GM23338 (cell line): ENCODE data around the gene PXMP2. TPM values are rescaled to one million over a fixed set of nuclear protein-coding genes. Genes with fewer than 3 reads are reported as not detected.

Experiments
- ATAC-seq: fragments of 200-7000 bp; cut with Tn5 transposase; 3 replicates; pipeline ENCODE4 v1.9.1; 2020
- DNase-seq: peaks from one replicate; pipeline ENCODE4 v3.0.0-alpha.2; 2015; ENCODE audit warnings: low spot score
- H2AFZ ChIP-seq: fragments of 200-600 bp; sonication (generic); 2 replicates; pipeline ENCODE4 v1.8.0; 2016; ENCODE audit warnings: antibody characterized with exemption, mild to moderate bottlenecking, moderate library complexity
- H3F3A ChIP-seq: fragments of 200-600 bp; sonication (generic); replicated peaks from 2 replicates; pipeline ENCODE4 v1.8.0; 2017; ENCODE audit warnings: antibody characterized with exemption, mixed run types, low read depth
- H3K27ac ChIP-seq: fragments of 200-600 bp; sonication (generic); 2 replicates; pipeline ENCODE4 v1.6.1; 2016; ENCODE audit warnings: low read depth
- H3K27me3 ChIP-seq: fragments of 200-600 bp; sonication (generic); 2 replicates; pipeline ENCODE4 v1.8.0; 2016; ENCODE audit warnings: mild to moderate bottlenecking, mixed run types, moderate library complexity; ENCODE audit not compliant: insufficient read depth
- H3K36me3 ChIP-seq: fragments of 200-600 bp; sonication (generic); 2 replicates; pipeline ENCODE4 v1.8.0; 2016; ENCODE audit warnings: mild to moderate bottlenecking; ENCODE audit not compliant: insufficient read depth
- H3K4me1 ChIP-seq: fragments of 200-600 bp; sonication (generic); 2 replicates; pipeline ENCODE4 v1.8.0; 2016; ENCODE audit warnings: mild to moderate bottlenecking, moderate library complexity; ENCODE audit not compliant: insufficient read depth
- H3K4me2 ChIP-seq: fragments of 200-600 bp; sonication (generic); 2 replicates; pipeline ENCODE4 v1.7.1; 2017; ENCODE audit warnings: mixed run types
- H3K4me3 ChIP-seq: fragments of 200-600 bp; sonication (generic); 2 replicates; pipeline ENCODE4 v1.6.1; 2016; ENCODE audit warnings: mixed run types
- H3K79me2 ChIP-seq: fragments of 200-600 bp; sonication (generic); replicated peaks from 2 replicates; pipeline ENCODE4 v1.8.0; 2017; ENCODE audit warnings: mild to moderate bottlenecking; ENCODE audit not compliant: insufficient read depth
- H3K9me2 ChIP-seq: fragments of 200-600 bp; sonication (generic); 2 replicates; pipeline ENCODE4 v1.8.0; 2017; ENCODE audit not compliant: insufficient read depth
- H4K20me1 ChIP-seq: fragments of 200-600 bp; sonication (generic); replicated peaks from 2 replicates; pipeline ENCODE4 v1.8.0; 2017; ENCODE audit warnings: mild to moderate bottlenecking; ENCODE audit not compliant: insufficient read depth
- H3K27ac Mint-ChIP-seq: 2 replicates; pipeline ENCODE4 v1.8.0; 2020; ENCODE audit warnings: inconsistent platforms, mild to moderate bottlenecking, moderate library complexity, mixed read lengths
- H3K27me3 Mint-ChIP-seq: 3 replicates; pipeline ENCODE4 v1.8.0; 2022; ENCODE audit warnings: low read depth, mild to moderate bottlenecking, moderate library complexity, mixed read lengths, inconsistent platforms; ENCODE audit not compliant: insufficient read depth, poor library complexity
- H3K36me3 Mint-ChIP-seq: 3 replicates; pipeline ENCODE4 v1.8.0; 2021; ENCODE audit warnings: low read depth, mild to moderate bottlenecking, inconsistent platforms, moderate library complexity, mixed read lengths
- H3K4me1 Mint-ChIP-seq: 3 replicates; pipeline ENCODE4 v1.8.0; 2020; ENCODE audit warnings: mild to moderate bottlenecking, inconsistent platforms, mixed read lengths
- H3K4me3 Mint-ChIP-seq: 3 replicates; pipeline ENCODE4 v1.8.0; 2021; ENCODE audit warnings: moderate library complexity, mild to moderate bottlenecking, inconsistent platforms, mixed read lengths
- H3K9me3 Mint-ChIP-seq: 3 replicates; pipeline ENCODE4 v1.8.0; 2020; ENCODE audit warnings: moderate library complexity, mild to moderate bottlenecking, inconsistent platforms, mixed read lengths
- CREB1 ChIP-seq: fragments of 250-450 bp; sonication (Bioruptor Pico); IDR thresholded peaks from 2 replicates; pipeline ENCODE4 v1.5.0; 2020; ENCODE audit warnings: low read depth, mild to moderate bottlenecking, moderate library complexity
- CTCF ChIP-seq, 2 experiments: fragments of 200-600 bp in 1 of 2; sonication (generic) in 1 of 2; conservative IDR thresholded peaks; 2 replicates each; pipeline versions ENCODE4 v1.5.1 to v1.6.1; 2016 to 2017; ENCODE audit warnings: antibody characterized with exemption in 2 of 2, low read depth in 2 of 2, mild to moderate bottlenecking in 2 of 2, moderate library complexity in 1 of 2
- ETS1 ChIP-seq: IDR thresholded peaks from 2 replicates; pipeline ENCODE4 v1.6.1; 2016; ENCODE audit warnings: antibody characterized with exemption
- EZH2phosphoT487 ChIP-seq: fragments of 200-600 bp; sonication (generic); IDR thresholded peaks from one replicate; pipeline ENCODE4 v1.8.1; 2018; ENCODE audit warnings: antibody characterized with exemption; ENCODE audit not compliant: unreplicated experiment
- NANOG ChIP-seq: IDR thresholded peaks from 2 replicates; pipeline ENCODE4 v1.6.1; 2016; ENCODE audit warnings: antibody characterized with exemption, borderline replicate concordance
- POLR2AphosphoS5 ChIP-seq: IDR thresholded peaks from 2 replicates; pipeline ENCODE4 v1.6.1; 2016; ENCODE audit warnings: antibody characterized with exemption, low read depth
- ZNF114 ChIP-seq: fragments of 250-450 bp; sonication (Bioruptor Pico); IDR thresholded peaks from 2 replicates; pipeline ENCODE4 v1.5.0; 2020; ENCODE audit warnings: mild to moderate bottlenecking, moderate library complexity
- ZNF331 ChIP-seq: fragments of 250-450 bp; sonication (Bioruptor Pico); IDR thresholded peaks from 2 replicates; pipeline ENCODE4 v1.5.0; 2020; ENCODE audit warnings: low read depth, mild to moderate bottlenecking, moderate library complexity
- polyA plus RNA-seq: library from polyadenylated mRNA; unstranded; fragments of >200 nt; fragmentation: Nextera tagmentation; extraction: Ambion mirVana; gene quantifications from 2 replicates; pipeline ENCODE4 v1.2.1, GENCODE V29; 2016
- total RNA-seq: library from RNA; depleted of rRNA; stranded (reverse); fragments of >200 nt; shearing (Covaris generic); gene quantifications from 2 replicates; pipeline ENCODE4 v1.2.3, GENCODE V29; 2014

Gene PXMP2
- total and polyA plus RNA-seq, 2 experiments from 2014 or later: 17.3 to 19.7 TPM

GRCh38 chr12:132720606-132721345 is 33.4 kb downstream of the PXMP2 start:
- H3K4me3 ChIP-seq: no peak overlapping the region
- no peaks in the 10 kb centered on the region for H3K27me3 ChIP-seq
- TF ChIP-seq EZH2phosphoT487 (no peak), CTCF (conservative IDR thresholded peaks at IDR 0.05; ENCODE audit: low read depth in 2 of 2) (no peak)
- H3K4me2 ChIP-seq: no peak overlapping the region
- H3K79me2 ChIP-seq: peaks cover 6% of the 10 kb centered on the region
- no peak overlapping the region for H3K4me3 Mint-ChIP-seq
- DNase-seq (no peak), ATAC-seq (no peak)
- no peaks in the 10 kb centered on the region for H3K4me1 ChIP-seq
- peaks cover 7% of the 10 kb centered on the region; the same call in 1 of the 2 replicates for H3K36me3 ChIP-seq
- peaks cover 5% of the 10 kb centered on the region for H4K20me1 ChIP-seq
- peaks cover 82% of the 10 kb centered on the region for H3K36me3 Mint-ChIP-seq
- peaks cover 36% of the 10 kb centered on the region for H3F3A ChIP-seq
- H3K4me1 Mint-ChIP-seq: no peaks in the 10 kb centered on the region
- H2AFZ ChIP-seq: no peak overlapping the region
- H3K27me3 Mint-ChIP-seq: peaks cover 14% of the 10 kb centered on the region
- no peaks in the 10 kb centered on the region for H3K9me3 Mint-ChIP-seq
- no peaks in the 10 kb centered on the region for H3K9me2 ChIP-seq
- H3K27ac Mint-ChIP-seq: no peak overlapping the region; the same call in 1 of the 2 replicates
- H3K27ac ChIP-seq: no peak overlapping the region

- Histone ChIP-seq H2AFZ (no peak overlapping the region), H4K20me1 (peaks cover 13% of the 10 kb centered on the region), H3K27me3 (no peaks in the 10 kb centered on the region), H3K36me3 (peaks cover 16% of the 10 kb centered on the region; the same call in 1 of the 2 replicates), H3K9me2 (no peaks in the 10 kb centered on the region), H3K4me2 (no peak overlapping the region), H3K4me3 (no peak overlapping the region), H3K4me1 (no peaks in the 10 kb centered on the region), H3K27ac (peak overlapping the region; percentile 39; the same call in 1 of the 2 replicates), H3F3A (peaks cover 26% of the 10 kb centered on the region), H3K79me2 (peaks cover 6% of the 10 kb centered on the region)
- Mint-ChIP-seq H3K4me3 (no peak overlapping the region), H3K4me1 (no peaks in the 10 kb centered on the region), H3K9me3 (no peaks in the 10 kb centered on the region; the same call in 2 of the 3 replicates), H3K27me3 (peaks cover 20% of the 10 kb centered on the region), H3K36me3 (peaks cover 88% of the 10 kb centered on the region), H3K27ac (no peak overlapping the region)
- DNase-seq (no peak), ATAC-seq (peak; percentile 17; the same call in 1 of the 3 replicates)
- TF ChIP-seq EZH2phosphoT487 (no peak), ZNF114 (CRISPR knock-in tag) (no peak), CREB1 (CRISPR knock-in tag) (no peak), ZNF331 (no peak), CTCF (conservative IDR thresholded peaks at IDR 0.05; ENCODE audit: low read depth in 2 of 2) (no peak), NANOG (no peak), POLR2AphosphoS5 (no peak), ETS1 (no peak)
Measured at GRCh38 chr12:132723015-132723763, 35.8 kb downstream of the PXMP2 start.
